ENCODE data around the gene ARHGEF17.

GRCh38 chr11:73401924-73402833 is 94.1 kb downstream of the ARHGEF17 start:
- TF ChIP-seq, protein P1, sequence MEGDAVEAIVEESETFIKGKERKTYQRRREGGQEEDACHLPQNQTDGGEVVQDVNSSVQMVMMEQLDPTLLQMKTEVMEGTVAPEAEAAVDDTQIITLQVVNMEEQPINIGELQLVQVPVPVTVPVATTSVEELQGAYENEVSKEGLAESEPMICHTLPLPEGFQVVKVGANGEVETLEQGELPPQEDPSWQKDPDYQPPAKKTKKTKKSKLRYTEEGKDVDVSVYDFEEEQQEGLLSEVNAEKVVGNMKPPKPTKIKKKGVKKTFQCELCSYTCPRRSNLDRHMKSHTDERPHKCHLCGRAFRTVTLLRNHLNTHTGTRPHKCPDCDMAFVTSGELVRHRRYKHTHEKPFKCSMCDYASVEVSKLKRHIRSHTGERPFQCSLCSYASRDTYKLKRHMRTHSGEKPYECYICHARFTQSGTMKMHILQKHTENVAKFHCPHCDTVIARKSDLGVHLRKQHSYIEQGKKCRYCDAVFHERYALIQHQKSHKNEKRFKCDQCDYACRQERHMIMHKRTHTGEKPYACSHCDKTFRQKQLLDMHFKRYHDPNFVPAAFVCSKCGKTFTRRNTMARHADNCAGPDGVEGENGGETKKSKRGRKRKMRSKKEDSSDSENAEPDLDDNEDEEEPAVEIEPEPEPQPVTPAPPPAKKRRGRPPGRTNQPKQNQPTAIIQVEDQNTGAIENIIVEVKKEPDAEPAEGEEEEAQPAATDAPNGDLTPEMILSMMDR (IDR thresholded peaks at IDR 0.05): no peak
- no peak for TF ChIP-seq POLR2A (IDR thresholded peaks at IDR 0.05)

Data from Peyer's patch (tissue), 4 donors.